Thoracic aorta (tissue), 2 donors: ENCODE data around the gene GTF3C4. TPM values are rescaled to one million over a fixed set of nuclear protein-coding genes. Genes with fewer than 3 reads are reported as not detected.
"Not testable (repeated sequence)": the region's sequence is repeated elsewhere in the genome, so short reads cannot be mapped to it uniquely, and the experiment has no call there.

ENCODE experiments used
- ATAC-seq: fragments of 150-250 bp; one replicate; pipeline ENCODE4 v1.8.0; 2017; ENCODE audit warnings: low read depth; ENCODE audit not compliant: insufficient number of reproducible peaks, low FRiP score
- DNase-seq: peaks from one replicate; pipeline ENCODE4 v3.0.0-alpha.2; 2020; ENCODE audit warnings: low spot score
- H3K27ac ChIP-seq, 2 donors: fragments of 200-600 bp; sonication (generic); 1 replicate in 1 of 2; 2 replicates in 1 of 2; pipeline ENCODE4 v1.5.1; 2016; ENCODE audit warnings: mild to moderate bottlenecking in 2 of 2, moderate library complexity in 2 of 2
- H3K27me3 ChIP-seq: fragments of 200-600 bp; sonication (generic); replicated peaks from 2 replicates; pipeline ENCODE4 v1.6.0; 2016; ENCODE audit warnings: mild to moderate bottlenecking; ENCODE audit not compliant: insufficient read depth
- H3K36me3 ChIP-seq: fragments of 200-600 bp; sonication (generic); one replicate; pipeline ENCODE4 v1.5.1; 2016
- H3K4me1 ChIP-seq, 2 donors: fragments of 200-600 bp; sonication (generic); 1 replicate in 1 of 2; 2 replicates in 1 of 2; pipeline versions ENCODE4 v1.5.1 to v1.6.0; 2016; ENCODE audit warnings: low read depth in 2 of 2, mild to moderate bottlenecking in 1 of 2; ENCODE audit not compliant: control insufficient read depth in 1 of 2
- H3K4me3 ChIP-seq: fragments of 200-600 bp; sonication (generic); 2 replicates; pipeline ENCODE4 v1.5.1; 2016; ENCODE audit warnings: mild to moderate bottlenecking
- H3K9me3 ChIP-seq: fragments of 200-600 bp; sonication (generic); 2 replicates; pipeline ENCODE4 v1.5.1; 2016
- total RNA-seq, 2 donors: library from RNA; depleted of rRNA; stranded (reverse); fragments of >200 nt; gene quantifications; one replicate each; pipeline versions ENCODE4 v1.1.0 to v1.2.3, GENCODE V29; 2016
- TF ChIP-seq, protein P1 (sequence below): fragments of 200-600 bp; sonication (generic); IDR thresholded peaks from one replicate; pipeline ENCODE4 v1.5.1; 2019; ENCODE audit warnings: antibody characterized with exemption

GTF3C4 gene
- total RNA-seq, 2 donors from 2014 or later = 7.2 to 16.4 TPM

DNA sequence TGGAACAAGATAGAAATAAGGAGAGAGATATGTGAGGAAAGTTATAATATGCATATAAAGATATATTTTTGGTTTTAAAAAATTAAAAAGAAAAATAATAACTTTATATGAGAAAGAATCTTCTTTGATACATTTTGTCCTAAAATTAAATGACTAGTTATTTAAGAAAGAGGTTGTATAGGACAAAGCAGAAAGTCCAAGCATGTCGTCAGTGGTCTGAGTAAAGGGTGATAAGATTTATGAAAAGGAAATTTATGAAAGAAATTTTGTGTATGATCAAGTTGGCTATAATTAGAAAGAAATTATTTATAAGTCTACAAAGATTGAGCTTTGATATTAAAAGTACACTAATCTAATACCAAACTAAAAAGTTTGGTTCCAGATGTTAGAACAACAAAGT, 32.0 kb downstream of the GTF3C4 start:
- H3K27ac ChIP-seq = no peak overlapping the region
- no peaks in the 10 kb centered on the region for H3K27me3 ChIP-seq
- DNase-seq (no peak), ATAC-seq (no peak)
- H3K4me3 ChIP-seq = no peak overlapping the region
- H3K36me3 ChIP-seq = no peaks in the 10 kb centered on the region
- H3K4me1 ChIP-seq = no peaks in the 10 kb centered on the region
- H3K9me3 ChIP-seq = peaks cover 2% of the 10 kb centered on the region
- TF ChIP-seq, protein P1, sequence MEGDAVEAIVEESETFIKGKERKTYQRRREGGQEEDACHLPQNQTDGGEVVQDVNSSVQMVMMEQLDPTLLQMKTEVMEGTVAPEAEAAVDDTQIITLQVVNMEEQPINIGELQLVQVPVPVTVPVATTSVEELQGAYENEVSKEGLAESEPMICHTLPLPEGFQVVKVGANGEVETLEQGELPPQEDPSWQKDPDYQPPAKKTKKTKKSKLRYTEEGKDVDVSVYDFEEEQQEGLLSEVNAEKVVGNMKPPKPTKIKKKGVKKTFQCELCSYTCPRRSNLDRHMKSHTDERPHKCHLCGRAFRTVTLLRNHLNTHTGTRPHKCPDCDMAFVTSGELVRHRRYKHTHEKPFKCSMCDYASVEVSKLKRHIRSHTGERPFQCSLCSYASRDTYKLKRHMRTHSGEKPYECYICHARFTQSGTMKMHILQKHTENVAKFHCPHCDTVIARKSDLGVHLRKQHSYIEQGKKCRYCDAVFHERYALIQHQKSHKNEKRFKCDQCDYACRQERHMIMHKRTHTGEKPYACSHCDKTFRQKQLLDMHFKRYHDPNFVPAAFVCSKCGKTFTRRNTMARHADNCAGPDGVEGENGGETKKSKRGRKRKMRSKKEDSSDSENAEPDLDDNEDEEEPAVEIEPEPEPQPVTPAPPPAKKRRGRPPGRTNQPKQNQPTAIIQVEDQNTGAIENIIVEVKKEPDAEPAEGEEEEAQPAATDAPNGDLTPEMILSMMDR = no peak

DNA sequence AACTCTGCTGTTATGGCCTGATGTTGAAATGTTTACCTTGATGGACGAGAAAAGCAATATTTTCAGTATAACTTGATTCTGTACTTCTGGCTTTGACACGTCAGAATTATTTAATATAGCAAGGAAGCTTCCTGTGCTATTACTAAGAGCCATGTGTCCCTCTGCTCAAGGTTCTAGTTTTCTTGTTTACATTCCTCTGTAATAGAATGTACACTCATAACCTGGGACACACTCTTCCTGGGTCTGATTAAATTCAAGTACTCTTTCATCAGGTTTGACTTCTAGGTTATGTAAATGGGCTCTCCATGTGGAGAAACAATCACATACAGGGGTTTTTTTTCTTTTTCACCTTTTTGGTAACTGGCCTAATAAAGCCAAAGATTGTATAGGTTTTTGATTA, 33.1 kb downstream of the GTF3C4 start:
- ATAC-seq (no peak), DNase-seq (no peak)
- TF ChIP-seq, protein P1 = no peak
- Histone ChIP-seq H3K9me3 (no peaks in the 10 kb centered on the region), H3K4me1 (no peaks in the 10 kb centered on the region), H3K27ac (no peak overlapping the region), H3K36me3 (no peaks in the 10 kb centered on the region), H3K4me3 (no peak overlapping the region), H3K27me3 (no peaks in the 10 kb centered on the region)

DNA sequence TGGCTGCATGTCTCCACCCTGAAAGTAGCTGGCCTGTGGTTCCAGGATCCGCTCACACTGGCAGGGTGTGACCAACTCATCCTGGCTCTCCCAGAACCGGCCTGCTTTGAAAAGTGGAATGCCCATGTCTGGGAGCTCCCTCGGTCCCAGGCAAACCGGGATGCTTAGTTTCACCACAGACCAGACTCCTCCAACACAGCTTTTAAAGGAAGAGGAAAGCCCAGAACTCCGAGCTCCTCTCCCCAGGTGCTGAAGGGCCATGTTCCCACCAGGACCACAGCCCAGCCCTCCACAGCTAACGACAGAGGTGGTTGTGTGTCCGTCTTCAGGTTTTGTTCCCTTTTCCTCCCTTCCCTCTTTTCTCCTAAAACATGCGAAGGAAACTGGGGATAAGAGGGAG, 38.0 kb downstream of the GTF3C4 start:
- no peak overlapping the region for H3K4me3 ChIP-seq
- ATAC-seq (no peak), DNase-seq (no peak)
- no peaks in the 10 kb centered on the region for H3K9me3 ChIP-seq
- TF ChIP-seq, protein P1 = no peak
- H3K4me1 ChIP-seq = no peaks in the 10 kb centered on the region
- H3K27me3 ChIP-seq = no peaks in the 10 kb centered on the region
- H3K27ac ChIP-seq = no peak overlapping the region
- no peaks in the 10 kb centered on the region for H3K36me3 ChIP-seq

DNA sequence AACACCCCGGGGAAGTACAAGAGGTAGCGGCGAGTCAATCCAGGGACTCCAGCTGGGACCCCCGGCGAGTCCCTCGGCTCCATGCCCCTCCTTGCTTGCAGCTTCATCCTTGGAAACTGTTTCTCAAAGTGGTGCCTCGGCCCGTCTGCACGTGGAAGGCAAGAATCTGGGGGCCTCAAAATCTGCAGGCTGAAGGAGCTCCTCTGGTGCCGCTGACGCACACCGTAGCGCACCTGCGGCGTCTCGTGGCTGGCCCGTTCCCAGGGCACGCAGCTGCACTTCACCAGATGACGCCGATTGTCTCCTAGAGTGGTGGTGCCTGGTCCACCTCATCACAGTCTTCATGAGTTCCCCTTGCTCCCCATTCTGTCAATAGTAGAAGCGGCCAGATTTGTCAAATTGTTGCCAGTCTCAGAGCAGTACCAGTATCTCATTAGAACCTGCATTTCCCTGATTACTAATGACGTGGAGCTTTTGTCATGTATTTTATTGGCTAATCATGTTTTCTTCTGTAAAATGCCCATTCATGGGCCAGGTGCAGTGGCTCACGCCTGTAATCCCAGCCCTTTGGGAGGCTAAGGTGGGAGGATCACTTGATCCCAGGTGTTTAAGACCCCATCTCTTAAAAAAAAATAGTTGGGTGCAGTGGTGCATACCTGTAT, 38.6 kb downstream of the GTF3C4 start:
- H3K4me3 ChIP-seq = no peak overlapping the region
- H3K36me3 ChIP-seq = no peaks in the 10 kb centered on the region
- H3K4me1 ChIP-seq = no peaks in the 10 kb centered on the region
- TF ChIP-seq, protein P1 = no peak
- H3K9me3 ChIP-seq = no peaks in the 10 kb centered on the region
- no peak overlapping the region for H3K27ac ChIP-seq
- no peaks in the 10 kb centered on the region for H3K27me3 ChIP-seq
- no peak for DNase-seq
- ATAC-seq = no peak

DNA sequence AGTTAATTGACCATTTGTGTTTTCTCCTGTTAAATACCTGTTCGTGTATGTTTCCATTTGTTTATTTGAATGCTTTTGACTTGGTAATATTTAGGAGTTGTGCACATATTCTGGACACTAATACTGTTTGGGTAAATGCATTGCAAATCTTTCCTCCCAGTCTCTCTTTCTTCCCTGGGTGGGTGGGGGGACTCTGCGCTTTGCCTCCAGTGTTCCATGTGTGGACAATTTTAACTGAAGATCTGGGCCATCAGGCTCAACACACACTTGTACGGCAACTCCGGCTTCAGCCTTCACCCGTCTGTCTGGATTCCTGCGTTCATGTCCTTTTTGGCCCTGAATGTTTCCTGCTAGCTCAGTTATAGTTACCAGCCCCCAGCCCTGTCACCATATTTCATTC, 40.1 kb downstream of the GTF3C4 start:
- TF ChIP-seq, protein P1 = no peak
- no peaks in the 10 kb centered on the region for H3K9me3 ChIP-seq
- no peaks in the 10 kb centered on the region for H3K36me3 ChIP-seq
- DNase-seq = no peak
- H3K27ac ChIP-seq = no peak overlapping the region
- ATAC-seq = no peak
- no peaks in the 10 kb centered on the region for H3K27me3 ChIP-seq
- no peak overlapping the region for H3K4me3 ChIP-seq
- no peaks in the 10 kb centered on the region for H3K4me1 ChIP-seq

DNA sequence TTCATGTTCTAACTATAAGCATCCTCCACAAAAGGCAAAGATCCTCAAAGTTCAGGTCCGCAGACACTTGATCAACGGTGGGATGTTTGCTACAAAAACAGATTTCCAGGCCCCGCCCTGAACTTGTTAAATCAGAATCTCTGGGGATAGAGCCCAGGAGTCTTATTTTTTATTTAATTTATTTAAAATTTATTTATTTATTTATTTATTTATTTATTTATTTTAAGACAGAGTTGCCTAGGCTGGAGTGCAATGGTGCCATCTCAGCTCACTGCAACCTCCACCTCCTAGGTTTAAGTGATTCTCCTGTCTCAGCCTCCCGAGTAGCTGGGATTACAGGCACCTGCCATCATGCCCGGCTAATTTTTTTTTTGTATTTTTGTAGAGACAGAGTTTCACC, 40.9 kb downstream of the GTF3C4 start:
- H3K27me3 ChIP-seq, H3K36me3 ChIP-seq, DNase-seq, H3K4me1 ChIP-seq, H3K9me3 ChIP-seq, H3K27ac ChIP-seq, H3K4me3 ChIP-seq, ATAC-seq: not testable (repeated sequence)
